Measurements from ENCODE around the gene PRSS2. TPM values are rescaled to one million over a fixed set of nuclear protein-coding genes. Genes with fewer than 3 reads are reported as not detected.

PRSS2 gene
- total and polyA plus RNA-seq, 2 donors (not counting 3 experiments of a cell fraction or from before 2014, with no cell fraction given) = 0.25 TPM; not detected in 1

- Histone ChIP-seq H3K4me3 (replicated peaks in 1 of 3; ENCODE audit: insufficient read depth in 1 of 3, low read depth in 1 of 3, low read length in 3 of 3) (no peak overlapping the region), H3K27me3 (ENCODE audit: control insufficient read depth in 2 of 2, insufficient read depth in 2 of 2, low read length in 2 of 2) (no peaks in the 10 kb centered on the region), H3K36me3 (ENCODE audit: control insufficient read depth in 2 of 2, extremely low read depth in 1 of 2, insufficient read depth in 2 of 2, low read length in 2 of 2) (no peaks in the 10 kb centered on the region), H3K9me1 (replicated peaks; ENCODE audit: control insufficient read depth, extremely low read depth, insufficient read depth, low read length) (no peaks in the 10 kb centered on the region), H3K27ac (ENCODE audit: insufficient read depth, low read depth, low read length) (no peak overlapping the region), H2AFZ (ENCODE audit: low read depth, low read length) (no peak overlapping the region), H3K4me2 (ENCODE audit: insufficient read depth, low read length) (no peak overlapping the region), H3K9ac (replicated peaks; ENCODE audit: extremely low read depth, insufficient read depth, low read length) (no peak overlapping the region), H3K9me3 (replicated peaks; ENCODE audit: control insufficient read depth, insufficient read depth, low read length) (no peaks in the 10 kb centered on the region), H4K20me1 (replicated peaks; ENCODE audit: control insufficient read depth, extremely low read depth, insufficient read depth, low read length) (no peaks in the 10 kb centered on the region), H3K4me1 (ENCODE audit: control insufficient read depth, extremely low read depth, insufficient read depth, low read length) (peaks cover 3% of the 10 kb centered on the region), H3K79me2 (ENCODE audit: control insufficient read depth, insufficient read depth, low read length) (no peaks in the 10 kb centered on the region)
- DNase-seq (ENCODE audit: low read depth, low spot score) (no peak), FAIRE-seq (no peak)
- intact Hi-C loops (cut with micrococcal nuclease) (no loop called here), dilution Hi-C loops (cut with MboI; ENCODE audit: extremely low pct_ligation_motif_present, low sequenced_read_pairs) (no loop called here)
- no TSS peak for BruUV-seq (replicated peaks)
- ChIA-PET CTCF (interaction anchor here (0.7 to 20.4 kb wide), 11 partner anchors 12 to 270 kb away, joined by 3 to 425 read pairs (median 4); partner anchors contain the start of gene PRSS2), POLR2A (no interaction called here)
- TF ChIP-seq FOS (IDR thresholded peaks at IDR 0.05; ENCODE audit: borderline replicate concordance, insufficient read depth, low read length) = no peak
- TF ChIP-seq MYC (IDR thresholded peaks at IDR 0.05; ENCODE audit: low read depth, low read length) = no peak
- no peak for TF ChIP-seq POLR2AphosphoS5 (IDR thresholded peaks at IDR 0.05; ENCODE audit: insufficient read depth, low read depth, low read length)
- no peak for TF ChIP-seq CTCF (IDR thresholded peaks at IDR 0.05; ENCODE audit: extremely low read depth in 1 of 2, insufficient read depth in 1 of 2, low read depth in 1 of 2, low read length in 2 of 2)
- TF ChIP-seq GATA2 (IDR thresholded peaks at IDR 0.05; ENCODE audit: insufficient read depth, insufficient read length, low read depth, low read length) = no peak
- no peak for TF ChIP-seq EZH2 (IDR thresholded peaks at IDR 0.05; ENCODE audit: borderline replicate concordance, low read depth, low read length, severe bottlenecking)
Observed at GRCh38 chr7:142785841-142786250, 15.1 kb downstream of the PRSS2 start.
